GM21576 (cell line): ENCODE measurements around the gene STK32B.
"Not testable (repeated sequence)": the region's sequence is repeated elsewhere in the genome, so short reads cannot be mapped to it uniquely, and the experiment has no call there.

Experiments
- ATAC-seq: cut with Tn5 transposase; IDR thresholded peaks from one replicate; pipeline ENCODE4 v1.9.1; 2021; ENCODE audit warnings: mild to moderate bottlenecking, moderate library complexity; ENCODE audit not compliant: unreplicated experiment

STK32B gene

GRCh38 chr4:5250536-5250935 lies 199.3 kb downstream of the STK32B start:
- ATAC-seq: not testable (repeated sequence)

GRCh38 chr4:5256421-5256820 lies 205.1 kb downstream of the STK32B start:
- ATAC-seq: no peak

- ATAC-seq: no peak
Observed at GRCh38 chr4:5257086-5257485, 205.8 kb downstream of the STK32B start.

GRCh38 chr4:5259471-5259870 lies 208.2 kb downstream of the STK32B start:
- no peak for ATAC-seq

GRCh38 chr4:5260121-5260520 lies 208.8 kb downstream of the STK32B start:
- no peak for ATAC-seq

- ATAC-seq: no peak
Observed at GRCh38 chr4:5261866-5262265, 210.6 kb downstream of the STK32B start.

GRCh38 chr4:5266991-5267390 lies 215.7 kb downstream of the STK32B start:
- ATAC-seq: no peak

GRCh38 chr4:5267408-5267807 lies 216.1 kb downstream of the STK32B start:
- ATAC-seq: no peak

- ATAC-seq: no peak
Observed at GRCh38 chr4:5276475-5277075, 225.3 kb downstream of the STK32B start.

GRCh38 chr4:5277079-5277478 lies 225.8 kb downstream of the STK32B start:
- no peak for ATAC-seq

GRCh38 chr4:5278213-5278612 lies 226.9 kb downstream of the STK32B start:
- ATAC-seq: no peak

- ATAC-seq: not testable (repeated sequence)
Observed at GRCh38 chr4:5280069-5280468, 228.8 kb downstream of the STK32B start.

- no peak for ATAC-seq
Observed at GRCh38 chr4:5280828-5281227, 229.5 kb downstream of the STK32B start.

- no peak for ATAC-seq
Observed at GRCh38 chr4:5283837-5284236, 232.6 kb downstream of the STK32B start.

GRCh38 chr4:5284517-5284916 lies 233.2 kb downstream of the STK32B start:
- no peak for ATAC-seq

GRCh38 chr4:5292101-5292500 lies 240.8 kb downstream of the STK32B start:
- ATAC-seq: no peak

GRCh38 chr4:5298000-5298787 lies 246.9 kb downstream of the STK32B start:
- not testable (repeated sequence) for ATAC-seq

GRCh38 chr4:5300283-5300682 lies 249.0 kb downstream of the STK32B start:
- ATAC-seq: no peak

GRCh38 chr4:5307928-5308327 lies 256.6 kb downstream of the STK32B start:
- no peak for ATAC-seq

- no peak for ATAC-seq
Observed at GRCh38 chr4:5322321-5322720, 271.0 kb downstream of the STK32B start.

- no peak for ATAC-seq
Observed at GRCh38 chr4:5330339-5330989, 279.2 kb downstream of the STK32B start.

GRCh38 chr4:5337731-5338130 lies 286.5 kb downstream of the STK32B start:
- no peak for ATAC-seq
